HCT116 (cell line): ENCODE results near the gene DISP1. TPM values are rescaled to one million over a fixed set of nuclear protein-coding genes. Genes with fewer than 3 reads are reported as not detected.

Source experiments
- ATAC-seq: fragments of 200-7000 bp; cut with Tn5 transposase; 2 replicates; pipeline ENCODE4 v1.9.1; 2020; ENCODE audit warnings: mild to moderate bottlenecking, moderate library complexity
- BruUV-seq: library from RNA; stranded (reverse); fragments of 400-500 nt; replicated peaks from 2 replicates; lab custom pipeline; 2021; lab: Mats Ljungman, UMichigan
- CTCF ChIA-PET: fragments of 300-600 bp; sonication (Branson Sonifier 250); formaldehyde crosslinking; loops from one replicate; lab custom pipeline; 2021; ENCODE audit warnings: antibody characterized with exemption; lab: Charles Lee
- POLR2A ChIA-PET: fragments of 300-600, 350-600 bp; sonication (Branson Sonifier 250); formaldehyde crosslinking; loops from one replicate; lab custom pipeline; 2021; ENCODE audit warnings: antibody characterized with exemption; lab: Charles Lee
- RAD21 ChIA-PET, 2 experiments: fragments of 300-600 bp; sonication (Branson Sonifier 250); formaldehyde crosslinking; loops; one replicate each; lab custom pipeline; 2023; ENCODE audit warnings: low total read pairs in 2 of 2; ENCODE audit not compliant: uncharacterized antibody in 2 of 2, unreplicated experiment in 2 of 2, low non-redundant PET in 1 of 2; lab: Charles Lee
- DNase-seq: peaks from one replicate; pipeline ENCODE4 v3.0.0-alpha.2; 2010; ENCODE audit warnings: low read depth, low spot score
- H2AFZ ChIP-seq: fragments of 200-600 bp; shearing (Covaris generic), sonication (generic); 2 replicates; pipeline ENCODE4 v1.6.1; 2017; ENCODE audit warnings: low read depth, mixed run types, mixed read lengths, antibody characterized with exemption, low read length; ENCODE audit not compliant: poor library complexity, severe bottlenecking
- H3K27ac ChIP-seq: 2 replicates; pipeline ENCODE4 v1.5.1; 2012; ENCODE audit warnings: low read depth, low read length
- H3K27me3 ChIP-seq: fragments of 200-600 bp; sonication (generic); 2 replicates; pipeline ENCODE4 v1.6.1; 2016; ENCODE audit warnings: mixed run types, low read length, mixed read lengths; ENCODE audit not compliant: insufficient read depth
- H3K36me3 ChIP-seq, 2 experiments: fragments of 200-500 bp in 1 of 2; fragments of 200-600 bp in 1 of 2; sonication (Bioruptor generic) in 1 of 2; sonication (generic) in 1 of 2; 2 replicates each; pipeline versions ENCODE4 v1.5.1 to v1.6.1; 2014 to 2016; ENCODE audit warnings: low read length in 2 of 2, inconsistent platforms in 1 of 2, mixed read lengths in 1 of 2, mixed run types in 1 of 2; ENCODE audit not compliant: insufficient read depth in 2 of 2, control insufficient read depth in 1 of 2
- H3K4me1 ChIP-seq, 2 experiments: fragments of 200-600 bp in 1 of 2; sonication (generic) in 1 of 2; 2 replicates each; pipeline versions ENCODE4 v1.5.1 to v1.6.1; 2012 to 2017; ENCODE audit warnings: low read length in 2 of 2, inconsistent platforms in 1 of 2, mild to moderate bottlenecking in 1 of 2, mixed read lengths in 1 of 2, mixed run types in 1 of 2, moderate library complexity in 1 of 2; ENCODE audit not compliant: insufficient read depth in 2 of 2, control insufficient read depth in 1 of 2
- H3K4me2 ChIP-seq: fragments of 200-600 bp; sonication (generic); 2 replicates; pipeline ENCODE4 v1.6.1; 2017; ENCODE audit warnings: mixed run types, low read length, mixed read lengths
- H3K4me3 ChIP-seq, 2 experiments: fragments of 200-600 bp in 1 of 2; sonication (generic) in 1 of 2; replicated peaks in 1 of 2; 2 replicates each; pipeline ENCODE4 v1.5.1; 2011 to 2016; ENCODE audit warnings: low read length in 2 of 2, control low read depth in 1 of 2, low read depth in 1 of 2, mild to moderate bottlenecking in 1 of 2, mixed read lengths in 1 of 2, mixed run types in 1 of 2
- H3K79me2 ChIP-seq: fragments of 200-600 bp; sonication (generic); 2 replicates; pipeline ENCODE4 v1.6.1; 2017; ENCODE audit warnings: mild to moderate bottlenecking, mixed run types, low read length, moderate library complexity, mixed read lengths; ENCODE audit not compliant: insufficient read depth
- H3K9ac ChIP-seq: fragments of 200-600 bp; sonication (generic); 2 replicates; pipeline ENCODE4 v1.6.1; 2016; ENCODE audit warnings: low read length, mixed read lengths
- H3K9me2 ChIP-seq: fragments of 200-600 bp; sonication (generic), shearing (Covaris generic); 2 replicates; pipeline ENCODE4 v1.6.1; 2017; ENCODE audit warnings: mixed run types, mild to moderate bottlenecking, moderate library complexity; ENCODE audit not compliant: insufficient read depth
- H3K9me3 ChIP-seq, 2 experiments: fragments of 200-500 bp in 1 of 2; fragments of 200-600 bp in 1 of 2; sonication (Bioruptor generic) in 1 of 2; sonication (generic) in 1 of 2; 2 replicates each; pipeline ENCODE4 v1.6.1; 2014 to 2017; ENCODE audit warnings: low read length in 2 of 2, mixed read lengths in 2 of 2, inconsistent platforms in 1 of 2, low read depth in 1 of 2, mild to moderate bottlenecking in 1 of 2, mixed run types in 1 of 2, moderate library complexity in 1 of 2; ENCODE audit not compliant: control insufficient read depth in 1 of 2, insufficient read depth in 1 of 2
- H4K20me1 ChIP-seq: fragments of 200-600 bp; sonication (generic), shearing (Covaris generic); 2 replicates; pipeline ENCODE4 v1.6.1; 2017; ENCODE audit warnings: mixed run types, mild to moderate bottlenecking, moderate library complexity; ENCODE audit not compliant: insufficient read depth
- ATF3 ChIP-seq: IDR thresholded peaks from 2 replicates; pipeline ENCODE4 v1.6.1; 2012
- CBX3 ChIP-seq: IDR thresholded peaks from 2 replicates; pipeline ENCODE4 v1.6.1; 2012; ENCODE audit warnings: low read depth
- JUND ChIP-seq: IDR thresholded peaks from 2 replicates; pipeline ENCODE4 v1.6.1; 2012
- RAD21 ChIP-seq: IDR thresholded peaks from 2 replicates; pipeline ENCODE4 v1.6.1; 2012; ENCODE audit warnings: low read depth, mild to moderate bottlenecking
- SIN3A ChIP-seq: IDR thresholded peaks from 2 replicates; pipeline ENCODE4 v1.6.1; 2012; ENCODE audit warnings: low read depth
- ZBTB33 ChIP-seq: IDR thresholded peaks from 2 replicates; pipeline ENCODE4 v1.6.1; 2011; ENCODE audit warnings: mild to moderate bottlenecking, low read length, moderate library complexity; ENCODE audit not compliant: insufficient replicate concordance; ENCODE audit errors: extremely low read depth
- intact Hi-C: fragments of 100-400 bp; cut with micrococcal nuclease; formaldehyde crosslinking; loops from 2 replicates; pipeline ENCODE4 v1.10.0; 2022
- total RNA-seq: library from RNA; stranded (reverse); gene quantifications from one replicate; pipeline ENCODE4 v1.2.1, GENCODE V29; 2021; ENCODE audit not compliant: unreplicated experiment

Gene DISP1
- total RNA-seq, 1 experiment from 2014 or later, result 4.2 TPM

DNA sequence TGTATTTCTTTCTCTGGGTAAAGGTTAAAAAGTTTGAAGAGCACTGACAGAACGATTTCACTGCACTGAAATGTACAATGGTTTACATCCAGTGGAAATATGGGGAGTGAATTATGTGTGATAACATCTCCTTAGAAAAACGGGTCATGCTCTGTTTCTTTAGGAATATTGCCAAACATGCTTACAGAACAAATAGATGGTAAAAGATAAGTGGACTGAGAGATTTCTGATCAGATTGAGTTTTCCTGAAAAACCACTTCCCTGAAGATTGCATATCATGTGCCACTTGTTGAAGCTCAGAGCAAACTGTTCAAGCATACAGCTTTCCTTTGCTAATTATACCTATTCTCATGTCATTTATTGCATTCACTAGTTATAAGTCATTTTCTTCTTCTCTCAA lies 29.9 kb upstream of the DISP1 start:
- ChIA-PET RAD21 (no interaction called here), CTCF (interaction anchor here (1.3 kb wide), 1 partner anchor 305 kb away, joined by 3 read pairs; no protein-coding TSS in a partner anchor)
- ATAC-seq, result no peak

More for the DNA sequence above, 29.9 kb upstream of the DISP1 start:
- Histone ChIP-seq H3K4me1 (no peaks in the 10 kb centered on the region; a peak in 1 of 4 replicates), H2AFZ (no peak overlapping the region), H3K36me3 (no peaks in the 10 kb centered on the region), H3K4me2 (no peak overlapping the region), H4K20me1 (no peaks in the 10 kb centered on the region), H3K9me3 (no peaks in the 10 kb centered on the region), H3K9ac (no peak overlapping the region), H3K27me3 (0 out of 2 replicates have a peak, but pooled peaks cover 3% of the 10 kb centered on the region), H3K79me2 (no peaks in the 10 kb centered on the region), H3K27ac (no peak overlapping the region), H3K4me3 (no peak overlapping the region), H3K9me2 (no peaks in the 10 kb centered on the region; the same call in 1 of the 2 replicates)
- intact Hi-C loops, result no loop called here
- BruUV-seq, result no TSS peak
- no peak for TF ChIP-seq CBX3
- TF ChIP-seq JUND, result no peak
- no peak for TF ChIP-seq SIN3A
- no peak for TF ChIP-seq ATF3
- TF ChIP-seq RAD21, result no peak
- no peak for TF ChIP-seq ZBTB33
- DNase-seq, result no peak
- POLR2A ChIA-PET, result interaction anchor here (1.0 kb wide), 1 partner anchor 8 kb away, joined by 3 read pairs; no protein-coding TSS in a partner anchor
